Kidney tubule cell (primary cell): Measurements from ENCODE around the gene NDUFV3.
A peak's percentile ranks its signal among the peaks of the same experiment; 100 is the strongest.
"Not testable (repeated sequence)": the region's sequence is repeated elsewhere in the genome, so short reads cannot be mapped to it uniquely, and the experiment has no call there.

Experiments
- DNase-seq: peaks from one replicate; pipeline ENCODE4 v3.0.0-alpha.2; 2018; ENCODE audit warnings: low spot score

NDUFV3 gene

DNA sequence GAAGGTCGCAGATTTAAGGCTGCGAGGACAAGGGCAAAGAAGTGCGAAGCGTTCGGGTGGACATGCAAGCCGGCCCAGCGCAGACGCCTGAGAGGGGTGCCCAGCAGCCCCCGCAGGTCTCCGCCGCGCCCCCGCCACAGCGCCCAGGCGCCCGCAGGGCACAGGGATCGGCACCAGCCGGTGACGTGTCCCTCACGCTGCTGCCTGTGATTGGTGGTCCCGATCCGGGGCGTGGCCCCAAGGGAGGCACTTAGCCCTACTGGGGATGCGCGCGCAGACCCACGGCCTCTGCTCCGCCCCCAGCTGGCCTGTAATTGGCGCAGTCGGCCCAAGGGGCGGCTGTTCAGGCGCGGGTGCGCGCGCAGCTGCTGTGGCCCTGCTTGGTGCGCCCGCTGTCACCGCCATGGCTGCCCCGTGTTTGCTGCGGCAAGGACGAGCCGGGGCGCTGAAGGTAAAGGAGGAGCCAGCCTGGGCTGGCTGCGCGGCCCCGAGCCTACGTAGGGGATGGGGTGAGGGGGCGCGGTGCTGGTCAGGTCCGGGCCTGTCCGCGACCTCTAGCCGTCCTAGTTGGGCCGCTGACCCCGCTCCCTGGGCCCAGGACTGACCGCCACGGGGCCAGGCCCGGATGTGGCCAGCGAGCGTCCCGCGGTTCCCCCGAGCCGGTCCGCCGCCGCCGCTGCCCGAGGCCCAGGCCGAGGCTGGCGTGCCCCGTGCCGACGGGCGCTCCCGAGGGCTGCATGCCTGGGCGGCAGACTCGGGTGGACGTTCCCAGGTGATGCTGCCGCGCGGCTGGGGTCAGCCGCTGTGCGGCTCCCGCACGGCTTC lies at the start of gene NDUFV3:
Gene NDUFV3, plus strand, starts transcription at position 379 of the 825 bp plus-strand sequence. Its CDS starts 25 bp downstream, at position 404.
- peak; percentile 99 for DNase-seq

GRCh38 chr21:42844411-42845113 lies 48.5 kb upstream of the NDUFV3 start:
- DNase-seq: no peak

DNA sequence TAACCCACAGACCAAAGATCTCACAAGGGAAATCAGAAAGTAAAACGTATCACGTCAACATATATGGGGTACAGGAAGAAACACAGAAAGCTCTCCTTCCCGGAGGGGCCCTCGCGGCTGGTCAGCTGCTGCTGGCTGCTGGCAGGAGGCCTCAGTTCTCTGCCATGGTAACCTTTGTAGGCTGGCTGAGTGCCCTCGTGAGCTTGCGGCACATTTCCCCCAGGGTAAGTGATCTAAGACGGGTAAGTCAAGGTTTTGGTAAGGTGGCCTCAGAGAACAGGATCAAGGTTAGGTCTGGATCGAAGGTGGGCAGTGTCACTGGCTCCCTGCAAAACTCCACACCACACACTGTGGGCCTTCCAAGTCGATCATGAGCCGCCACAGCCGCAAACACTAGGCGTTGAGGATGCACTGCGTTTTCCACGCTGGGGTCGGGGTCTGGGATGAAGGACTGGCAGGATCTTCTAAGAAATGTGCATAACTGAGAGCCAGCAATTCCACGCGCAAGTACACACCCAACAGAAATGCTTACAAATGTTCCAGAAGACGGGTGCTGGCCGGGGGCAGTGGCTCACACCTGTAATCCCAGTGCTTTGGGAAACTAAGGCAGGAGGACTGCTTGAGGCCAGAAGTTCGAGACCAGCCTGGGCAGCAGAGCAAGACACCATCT lies 47.7 kb upstream of the NDUFV3 start:
- DNase-seq: no peak

GRCh38 chr21:42846221-42846620 lies 46.9 kb upstream of the NDUFV3 start:
- DNase-seq: no peak

GRCh38 chr21:42847051-42847707 lies 45.9 kb upstream of the NDUFV3 start:
- DNase-seq: no peak

DNA sequence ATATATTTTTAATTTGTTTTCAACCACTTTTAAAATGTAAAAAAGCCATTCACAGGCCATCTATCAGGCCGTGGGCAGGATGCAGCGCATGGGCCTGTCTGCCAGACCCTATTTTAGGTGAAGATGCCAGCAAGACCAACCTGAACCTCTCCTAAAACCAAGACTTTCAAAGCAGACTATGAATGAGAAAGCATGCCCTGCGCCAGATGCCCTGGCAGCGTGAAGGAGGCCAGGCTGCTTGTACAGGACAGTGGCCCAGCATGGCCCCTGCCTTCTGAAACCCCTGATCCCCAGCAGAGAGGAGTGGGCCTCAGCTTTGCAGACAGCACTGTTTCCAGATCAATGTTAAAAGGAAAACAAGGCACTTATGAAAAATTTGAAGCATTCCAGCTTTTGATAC lies 45.4 kb upstream of the NDUFV3 start:
- DNase-seq: no peak

DNA sequence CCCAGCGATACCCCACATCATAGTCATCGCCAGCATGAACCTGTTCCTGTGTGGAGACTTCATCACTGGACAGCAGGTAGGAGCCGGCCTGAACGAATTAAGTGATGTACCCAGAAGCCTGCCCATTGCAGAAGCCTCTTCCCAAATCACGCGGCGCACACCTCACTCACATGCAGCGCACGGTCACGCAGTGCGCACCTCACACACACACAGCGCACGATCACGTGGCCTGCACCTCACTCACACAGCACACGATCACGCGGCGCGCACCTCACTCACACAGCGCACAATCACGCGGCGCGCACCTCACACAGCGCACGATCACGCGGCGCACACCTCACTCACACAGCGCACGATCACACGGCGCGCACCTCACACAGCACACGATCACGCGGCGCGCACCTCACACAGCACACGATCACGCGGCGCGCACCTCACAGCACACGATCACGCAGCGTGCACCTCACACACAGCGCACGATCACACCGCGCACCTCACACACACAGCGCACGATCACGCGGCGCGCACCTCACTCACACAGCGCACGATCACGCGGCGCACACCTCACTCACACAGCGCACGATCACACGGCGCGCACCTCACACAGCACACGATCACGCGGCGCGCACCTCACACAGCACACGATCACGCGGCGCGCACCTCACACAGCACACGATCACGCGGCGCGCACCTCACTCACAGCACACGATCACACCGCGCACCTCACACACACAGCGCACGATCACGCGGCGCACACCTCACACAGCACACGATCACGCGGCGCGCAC lies 44.8 kb upstream of the NDUFV3 start:
- not testable (repeated sequence) for DNase-seq

DNA sequence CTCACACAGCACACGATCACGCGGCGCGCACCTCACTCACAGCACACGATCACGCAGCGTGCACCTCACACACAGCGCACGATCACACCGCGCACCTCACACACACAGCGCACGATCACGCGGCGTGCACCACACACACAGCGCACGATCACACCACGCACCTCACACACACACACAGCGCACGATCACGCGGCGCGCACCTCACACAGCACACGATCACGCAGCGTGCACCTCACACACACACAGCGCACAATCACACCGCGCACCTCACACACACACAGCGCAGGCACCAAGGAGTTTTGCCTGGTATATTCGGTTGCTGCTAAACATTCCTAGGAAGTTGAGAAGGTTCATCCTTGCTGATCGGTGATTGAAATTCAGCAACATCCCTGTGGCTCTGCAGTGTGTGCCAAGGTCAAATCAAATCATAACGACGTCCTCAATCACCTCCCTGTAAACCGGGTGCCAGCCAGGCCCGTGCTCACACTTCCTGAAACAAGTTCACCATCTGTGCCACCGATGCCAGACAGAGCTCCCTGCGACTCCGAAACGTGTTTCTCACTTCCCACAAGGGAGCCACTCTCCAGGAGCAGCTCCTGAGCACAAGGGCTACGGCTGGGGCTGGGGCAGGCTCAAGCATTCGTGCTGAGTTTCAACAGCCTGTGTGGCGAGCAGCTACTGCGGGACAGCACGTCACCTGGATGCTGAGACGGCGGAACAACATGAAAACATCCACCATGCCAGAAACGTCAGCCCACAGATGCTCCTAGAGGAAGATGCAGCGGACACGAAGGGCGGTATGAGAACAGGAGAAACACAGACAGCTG lies 44.0 kb upstream of the NDUFV3 start:
- no peak for DNase-seq

GRCh38 chr21:42849759-42850412 lies 43.2 kb upstream of the NDUFV3 start:
- no peak for DNase-seq

- DNase-seq: no peak
These were observed 42.6 kb upstream of the NDUFV3 start for GRCh38 chr21:42850463-42850862.

- DNase-seq: peak; percentile 26
These were observed 42.2 kb upstream of the NDUFV3 start for GRCh38 chr21:42850866-42851391.

- no peak for DNase-seq
These were observed 41.1 kb upstream of the NDUFV3 start for GRCh38 chr21:42851812-42852665.

GRCh38 chr21:42852925-42853570 lies 40.1 kb upstream of the NDUFV3 start:
- DNase-seq: no peak

DNA sequence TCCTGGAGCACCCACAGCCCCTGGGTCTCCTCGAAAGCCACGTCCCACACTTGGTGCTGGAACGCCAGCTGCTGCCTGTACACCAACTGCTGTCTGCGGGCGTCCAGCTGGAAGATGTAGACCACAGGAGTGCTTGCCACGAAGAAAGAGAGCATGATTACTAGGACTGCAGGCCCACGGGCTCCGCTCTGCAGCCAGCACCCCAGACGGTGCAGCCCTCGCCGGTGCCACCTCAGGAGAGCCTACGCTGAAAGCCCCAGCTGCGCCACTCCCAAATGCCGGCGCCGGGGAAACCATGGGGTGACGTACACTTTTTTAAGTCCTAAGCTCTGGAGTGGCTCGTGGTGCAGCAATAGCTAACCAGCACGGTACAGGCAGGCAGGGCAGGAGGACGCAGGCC lies 39.5 kb upstream of the NDUFV3 start:
- DNase-seq: no peak

DNA sequence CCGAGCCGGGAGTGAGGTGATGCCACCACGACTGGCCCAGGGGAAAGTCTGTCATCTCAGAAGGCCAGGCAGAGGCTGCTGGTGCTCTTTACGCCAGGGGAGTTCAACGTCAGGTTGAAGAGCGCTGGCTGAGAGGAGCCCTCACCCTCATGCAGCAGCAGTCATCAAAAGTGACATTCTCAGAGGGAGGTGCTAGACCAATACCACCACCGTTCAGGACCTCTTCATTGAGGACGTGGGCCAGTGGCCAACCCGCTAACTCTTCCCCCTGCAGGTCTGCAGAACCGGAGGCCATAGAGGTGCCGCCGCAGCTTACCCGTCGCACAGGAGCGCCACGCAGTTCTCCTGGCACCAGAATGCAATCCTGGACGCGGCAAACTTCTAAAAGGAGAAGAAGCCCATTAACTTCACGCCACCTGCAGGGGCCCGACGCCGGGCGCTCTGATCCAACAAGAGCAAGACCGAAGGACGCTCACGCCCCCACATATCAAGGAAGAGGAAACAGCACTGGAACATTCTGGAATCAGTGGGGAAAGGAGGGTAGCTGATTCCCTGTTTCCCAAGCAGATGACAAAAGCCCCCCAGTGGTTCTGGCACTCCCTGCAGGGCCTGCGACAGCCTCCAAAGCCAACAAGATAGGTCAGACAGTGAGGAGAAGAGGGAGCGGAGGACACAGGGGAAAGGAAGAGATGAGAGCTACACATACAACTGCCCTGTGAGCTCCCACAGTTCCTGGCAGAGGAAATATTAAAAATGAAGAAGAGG lies 38.7 kb upstream of the NDUFV3 start:
- DNase-seq: no peak

- no peak for DNase-seq
These were observed 37.8 kb upstream of the NDUFV3 start for GRCh38 chr21:42855171-42855936.

DNA sequence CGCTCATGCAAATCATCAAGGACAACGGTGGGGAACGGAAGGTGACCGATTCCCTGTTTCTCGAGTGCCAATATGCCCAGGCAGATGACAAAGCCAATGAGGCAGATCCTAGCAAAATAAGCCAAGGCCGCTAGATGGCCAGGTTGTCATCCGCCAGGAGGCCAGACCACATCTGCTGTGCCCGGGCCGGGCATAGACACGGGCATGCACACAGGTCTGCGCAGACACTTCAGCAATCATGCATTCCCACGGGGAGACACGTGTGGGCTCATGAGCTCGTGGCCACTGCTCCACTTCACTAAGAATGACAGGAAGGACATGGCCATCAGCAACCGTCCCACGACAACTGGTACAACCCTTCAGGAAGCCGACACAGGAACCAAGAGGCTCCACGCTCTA lies 37.2 kb upstream of the NDUFV3 start:
- no peak for DNase-seq
